ENCODE data around the gene CRYZL1.
"Not testable (repeated sequence)": the region's sequence is repeated elsewhere in the genome, so short reads cannot be mapped to it uniquely, and the experiment has no call there.

Gene CRYZL1

GRCh38 chr21:33619726-33620125, 21.8 kb downstream of the CRYZL1 start:
- in situ Hi-C loops (cut with MboI; ENCODE audit: low pct_unique_long_range_greater_than_20kb, low sequenced_read_pairs, unreplicated experiment), result no loop called here

GRCh38 chr21:33618407-33618806, 23.1 kb downstream of the CRYZL1 start:
- no peak for DNase-seq (ENCODE audit: low spot score)
- TF ChIP-seq CTCF (IDR thresholded peaks at IDR 0.05; ENCODE audit: extremely low read depth, insufficient read depth, missing control alignments), result no peak
- in situ Hi-C loops (cut with MboI; ENCODE audit: low pct_unique_long_range_greater_than_20kb, low sequenced_read_pairs, unreplicated experiment), result no loop called here

More at GRCh38 chr21:33619726-33620125, 21.8 kb downstream of the CRYZL1 start:
- DNase-seq (ENCODE audit: low spot score), result no peak
- TF ChIP-seq CTCF (IDR thresholded peaks at IDR 0.05; ENCODE audit: extremely low read depth, insufficient read depth, missing control alignments), result no peak

GRCh38 chr21:33617565-33617964, 24.0 kb downstream of the CRYZL1 start:
- DNase-seq (ENCODE audit: low spot score); in situ Hi-C loops (cut with MboI; ENCODE audit: low pct_unique_long_range_greater_than_20kb, low sequenced_read_pairs, unreplicated experiment): not testable (repeated sequence)

- TF ChIP-seq CTCF (IDR thresholded peaks at IDR 0.05; ENCODE audit: extremely low read depth, insufficient read depth, missing control alignments), result no peak
- in situ Hi-C loops (cut with MboI; ENCODE audit: low pct_unique_long_range_greater_than_20kb, low sequenced_read_pairs, unreplicated experiment), result no loop called here
- DNase-seq (ENCODE audit: low spot score), result no peak
These were observed 30.4 kb downstream of the CRYZL1 start for GRCh38 chr21:33611006-33611744.

GRCh38 chr21:33608559-33608958, 33.0 kb downstream of the CRYZL1 start:
- in situ Hi-C loops (cut with MboI; ENCODE audit: low pct_unique_long_range_greater_than_20kb, low sequenced_read_pairs, unreplicated experiment), result no loop called here

GRCh38 chr21:33598051-33598450, 43.5 kb downstream of the CRYZL1 start:
- in situ Hi-C loops (cut with MboI; ENCODE audit: low pct_unique_long_range_greater_than_20kb, low sequenced_read_pairs, unreplicated experiment), result no loop called here
- TF ChIP-seq CTCF (IDR thresholded peaks at IDR 0.05; ENCODE audit: extremely low read depth, insufficient read depth, missing control alignments), result no peak
- no peak for DNase-seq (ENCODE audit: low spot score)

More at GRCh38 chr21:33608559-33608958, 33.0 kb downstream of the CRYZL1 start:
- no peak for DNase-seq (ENCODE audit: low spot score)
- TF ChIP-seq CTCF (IDR thresholded peaks at IDR 0.05; ENCODE audit: extremely low read depth, insufficient read depth, missing control alignments), result no peak

- in situ Hi-C loops (cut with MboI; ENCODE audit: low pct_unique_long_range_greater_than_20kb, low sequenced_read_pairs, unreplicated experiment), result no loop called here
- DNase-seq (ENCODE audit: low spot score), result peak; percentile 97
- no peak for TF ChIP-seq CTCF (IDR thresholded peaks at IDR 0.05; ENCODE audit: extremely low read depth, insufficient read depth, missing control alignments)
These were observed 52.8 kb downstream of the CRYZL1 start, which contains the start of gene DONSON for GRCh38 chr21:33588485-33589335. TSS of gene DONSON (minus strand) at chr21:33588684. CDS start at chr21:33588641, 43 bp downstream.

Data from GM13977 (cell line).